EH (cell line): ENCODE measurements around the gene PPP5C.

Experiments
- DNase-seq: peaks from one replicate; pipeline ENCODE4 v3.0.0-alpha.2; 2015; ENCODE audit warnings: low read depth

Gene PPP5C

GRCh38 chr19:46330319-46330918 is 16.5 kb upstream of the PPP5C start:
- no peak for DNase-seq

- DNase-seq, result no peak
These were observed 9.4 kb upstream of the PPP5C start for GRCh38 chr19:46337487-46337886.

GRCh38 chr19:46339446-46339845 is 7.4 kb upstream of the PPP5C start:
- no peak for DNase-seq

- DNase-seq, result no peak
These were observed 6.7 kb upstream of the PPP5C start for GRCh38 chr19:46340051-46340659.

- no peak for DNase-seq
These were observed 5.0 kb upstream of the PPP5C start for GRCh38 chr19:46341937-46342336.

GRCh38 chr19:46344363-46344762 is 2.5 kb upstream of the PPP5C start:
- no peak for DNase-seq

GRCh38 chr19:46345157-46345556 is 1.7 kb upstream of the PPP5C start:
- no peak for DNase-seq

GRCh38 chr19:46347572-46347883 is 641 bp downstream of the PPP5C start:
- no peak for DNase-seq

GRCh38 chr19:46347985-46348384 is 1.1 kb downstream of the PPP5C start:
- no peak for DNase-seq

- no peak for DNase-seq
These were observed 2.6 kb downstream of the PPP5C start for GRCh38 chr19:46349311-46349993.

- DNase-seq, result no peak
These were observed 3.3 kb downstream of the PPP5C start for GRCh38 chr19:46350029-46350757.

- DNase-seq, result no peak
These were observed 3.9 kb downstream of the PPP5C start for GRCh38 chr19:46350758-46351159.

- peak; percentile 82 for DNase-seq
These were observed 4.6 kb downstream of the PPP5C start for GRCh38 chr19:46351241-46352041.

- no peak for DNase-seq
These were observed 7.0 kb downstream of the PPP5C start for GRCh38 chr19:46353730-46354528.

- no peak for DNase-seq
These were observed 8.6 kb downstream of the PPP5C start for GRCh38 chr19:46355234-46356148.

- no peak for DNase-seq
These were observed 9.5 kb downstream of the PPP5C start for GRCh38 chr19:46356149-46357055.

- DNase-seq, result peak; percentile 77
These were observed 11.1 kb downstream of the PPP5C start for GRCh38 chr19:46357846-46358583.

GRCh38 chr19:46361915-46362314 is 15.0 kb downstream of the PPP5C start:
- DNase-seq, result no peak
